Transverse colon (tissue), 4 donors: Measurements from ENCODE around the gene STYXL2. TPM values are rescaled to one million over a fixed set of nuclear protein-coding genes. Genes with fewer than 3 reads are reported as not detected.

Experiments
- DNase-seq: peaks from one replicate; pipeline ENCODE4 v3.0.0-alpha.2; 2019
- H3K27ac ChIP-seq, 4 donors: fragments of 200-600 bp; sonication (generic); 2 replicates each; pipeline ENCODE4 v1.5.1; 2016 to 2018; ENCODE audit warnings: inconsistent platforms in 4 of 4
- H3K27me3 ChIP-seq: fragments of 200-600 bp; sonication (generic); 2 replicates; pipeline ENCODE4 v1.5.1; 2017; ENCODE audit warnings: inconsistent platforms
- H3K36me3 ChIP-seq, 4 donors: fragments of 200-600 bp; sonication (generic); 2 replicates each; pipeline ENCODE4 v1.5.1; 2017 to 2019; ENCODE audit warnings: inconsistent platforms in 4 of 4
- H3K4me1 ChIP-seq, 4 donors: fragments of 200-600 bp; sonication (generic); 2 replicates each; pipeline ENCODE4 v1.5.1; 2017 to 2020; ENCODE audit warnings: inconsistent platforms in 4 of 4
- H3K4me3 ChIP-seq, 4 donors: fragments of 200-600 bp; sonication (generic); 1 replicate in 1 of 4; 2 replicates in 3 of 4; pipeline versions ENCODE4 v1.5.1 to v1.6.1; 2017 to 2019; ENCODE audit warnings: inconsistent platforms in 4 of 4
- H3K9me3 ChIP-seq, 2 donors: fragments of 200-600 bp; sonication (generic); 2 replicates each; pipeline ENCODE4 v1.5.1; 2017 to 2019; ENCODE audit warnings: inconsistent platforms in 2 of 2
- CTCF ChIP-seq, 5 experiments: fragments of 200-600 bp in 3 of 5; fragments of 450-650 bp in 2 of 5; sonication (generic) in 3 of 5; IDR thresholded peaks; 1 replicate in 2 of 5; 2 replicates in 3 of 5; pipeline ENCODE4 v1.5.1; 2016 to 2017; ENCODE audit warnings: antibody characterized with exemption in 5 of 5, inconsistent platforms in 3 of 5, mild to moderate bottlenecking in 2 of 5, moderate library complexity in 1 of 5
- EP300 ChIP-seq: sonication (generic); formaldehyde crosslinking; IDR thresholded peaks from one replicate; pipeline ENCODE4 v1.6.1; 2017; ENCODE audit warnings: antibody characterized with exemption, low read depth
- POLR2A ChIP-seq: fragments of 450-650 bp; IDR thresholded peaks from one replicate; pipeline ENCODE4 v1.6.1; 2016; ENCODE audit warnings: antibody characterized with exemption, mild to moderate bottlenecking, moderate library complexity
- POLR2AphosphoS5 ChIP-seq, 3 donors: sonication (generic); formaldehyde crosslinking; IDR thresholded peaks; one replicate each; pipeline ENCODE4 v1.6.1; 2016; ENCODE audit warnings: antibody characterized with exemption in 3 of 3
- WGBS, 2 donors: methylation state at CpG; one replicate each; pipeline ENCODE4 v1.1.5; 2018; ENCODE audit warnings: low coverage in 1 of 2; 5-methylcytosine and 5-hydroxymethylcytosine counted together
- in situ Hi-C, 4 donors: fragments of 200-750 bp; cut with MboI; loops; one replicate each; pipeline versions ENCODE4 v1.15.0 to v1.15.1; 2017; ENCODE audit warnings: low sequenced_read_pairs in 3 of 4, low pct_ligation_motif_present in 1 of 4, low pct_unique_long_range_greater_than_20kb in 1 of 4
- intact Hi-C: fragments of 100-400 bp; cut with DNase I; formaldehyde crosslinking; loops from one replicate; pipeline ENCODE4 v1.15.1; 2023; ENCODE audit warnings: low total_unique reads
- total RNA-seq, 4 donors: library from RNA; depleted of rRNA; stranded (reverse); fragments of >200 nt; gene quantifications; one replicate each; pipeline ENCODE4 v1.1.0, GENCODE V29; 2016

The STYXL2 gene
- total RNA-seq, 4 donors from 2014 or later, result 0.16 to 0.41 TPM; not detected in 2

DNA sequence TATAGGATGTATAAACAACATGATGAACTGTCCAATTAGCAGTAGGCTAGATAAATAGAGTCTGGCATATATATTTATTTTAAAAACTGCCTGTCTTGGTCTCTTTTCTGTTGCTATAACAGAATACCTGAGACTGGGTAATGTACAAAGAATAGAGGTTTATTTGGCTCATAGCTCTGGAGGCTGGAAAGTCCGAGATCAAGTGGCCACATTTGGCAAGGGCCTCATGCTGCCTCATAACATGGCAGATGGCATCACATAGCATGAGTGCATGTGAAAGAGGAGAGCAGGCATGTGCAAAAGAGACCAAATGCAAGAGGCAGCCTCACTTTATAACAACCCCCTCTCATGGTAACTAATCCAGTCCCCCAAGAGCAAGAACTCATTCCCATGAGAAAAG lies 6.0 kb downstream of the STYXL2 start:
- Histone ChIP-seq H3K4me3 (no peak overlapping the region), H3K36me3 (no peaks in the 10 kb centered on the region), H3K27me3 (no peaks in the 10 kb centered on the region), H3K27ac (peak overlapping the region in 1 of 4 donors; percentile 62), H3K4me1 (peaks cover 0 to 9% (median 4%) of the 10 kb centered on the region in 4 donors), H3K9me3 (no peaks in the 10 kb centered on the region)
- TF ChIP-seq EP300, result no peak
- no peak for TF ChIP-seq POLR2A
- no peak for TF ChIP-seq CTCF (IDR thresholded peaks at IDR 0.05)
- TF ChIP-seq POLR2AphosphoS5 (IDR thresholded peaks at IDR 0.05), result no peak
- WGBS, 2 donors, result 74 to 86% methylated on average over 1 of the region's 1 CpG
- in situ Hi-C loops (no loop called here), intact Hi-C loops (no loop called here)
- no peak for DNase-seq

DNA sequence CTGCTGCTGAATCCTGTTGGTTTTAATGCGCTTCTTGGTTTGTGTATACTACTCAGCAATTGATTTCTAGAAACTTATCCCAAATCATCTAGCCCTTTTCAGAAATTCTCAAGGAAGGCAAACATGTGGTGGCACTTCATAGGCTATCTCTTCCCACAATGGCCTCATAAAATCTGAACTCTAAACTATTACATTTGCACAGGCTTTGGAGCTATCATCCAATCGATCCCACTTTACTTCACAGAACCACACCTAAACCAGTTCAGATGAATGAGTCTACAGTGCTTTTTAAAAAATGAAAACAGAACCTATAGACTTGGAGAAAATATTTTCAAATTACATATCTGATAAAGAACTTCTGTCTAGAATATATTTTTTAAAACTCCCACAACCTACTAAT lies 6.9 kb downstream of the STYXL2 start:
- Histone ChIP-seq H3K4me3 (no peak overlapping the region), H3K4me1 (peaks cover 0 to 17% (median 4%) of the 10 kb centered on the region in 4 donors), H3K36me3 (no peaks in the 10 kb centered on the region), H3K27me3 (no peaks in the 10 kb centered on the region), H3K9me3 (no peaks in the 10 kb centered on the region), H3K27ac (peak overlapping the region; percentile 25 to 62 (median 40))
- 67 to 70% methylated on average over 2 of the region's 2 CpGs for WGBS, 2 donors
- in situ Hi-C loops, result no loop called here
- no peak for TF ChIP-seq POLR2A
- TF ChIP-seq POLR2AphosphoS5 (IDR thresholded peaks at IDR 0.05), result no peak
- no peak for TF ChIP-seq CTCF (IDR thresholded peaks at IDR 0.05)
- TF ChIP-seq EP300, result no peak
- intact Hi-C loops, result no loop called here
- DNase-seq, result no peak

- WGBS, 2 donors, result 69 to 96% methylated on average over 2 of the region's 2 CpGs
- H3K4me1 ChIP-seq, result peaks cover 0 to 17% (median 4%) of the 10 kb centered on the region in 4 donors
- no peaks in the 10 kb centered on the region for H3K9me3 ChIP-seq
- no peak overlapping the region for H3K27ac ChIP-seq
- no peak for DNase-seq
- H3K36me3 ChIP-seq, result no peaks in the 10 kb centered on the region
- no peaks in the 10 kb centered on the region for H3K27me3 ChIP-seq
- intact Hi-C loops (no loop called here), in situ Hi-C loops (no loop called here)
- no peak overlapping the region for H3K4me3 ChIP-seq
- TF ChIP-seq POLR2A, result no peak
- TF ChIP-seq CTCF (IDR thresholded peaks at IDR 0.05), result no peak
Measured at GRCh38 chr1:167101754-167102153, 7.9 kb downstream of the STYXL2 start.

GRCh38 chr1:167102906-167103573 lies 9.2 kb downstream of the STYXL2 start:
- Histone ChIP-seq H3K9me3 (no peaks in the 10 kb centered on the region), H3K4me1 (peaks cover 0 to 17% (median 4%) of the 10 kb centered on the region in 4 donors), H3K27me3 (no peaks in the 10 kb centered on the region), H3K27ac (no peak overlapping the region), H3K36me3 (no peaks in the 10 kb centered on the region), H3K4me3 (no peak overlapping the region)
- DNase-seq, result no peak
- in situ Hi-C loops (no loop called here), intact Hi-C loops (no loop called here)
- 73 to 79% methylated on average over 4 to 5 of the region's 5 CpGs for WGBS, 2 donors
- TF ChIP-seq CTCF (IDR thresholded peaks at IDR 0.05), result no peak
- no peak for TF ChIP-seq EP300
- TF ChIP-seq POLR2AphosphoS5 (IDR thresholded peaks at IDR 0.05), result no peak
- no peak for TF ChIP-seq POLR2A
